Activated CD8-positive, alpha-beta memory T cell treated with anti-CD3 and anti-CD28 coated beads for 1 hour (primary cell): ENCODE results near the gene DOK1.

ENCODE experiments used
- DNase-seq, 2 donors: peaks; one replicate each; pipeline ENCODE4 v3.0.0-alpha.2; 2020; ENCODE audit warnings: low read depth in 1 of 2; ENCODE audit errors: extremely low read depth in 1 of 2

DOK1 gene

GRCh38 chr2:74525717-74526648 is 28.5 kb upstream of the DOK1 start, which contains the start of gene DQX1:
TSS of gene DQX1 (minus strand) at chr2:74526231. CDS start at chr2:74525729, 502 bp downstream.
- DNase-seq, result no peak

- DNase-seq, result no peak
Measured at GRCh38 chr2:74526649-74527230, 27.8 kb upstream of the DOK1 start.

GRCh38 chr2:74527741-74528140 is 26.8 kb upstream of the DOK1 start:
- DNase-seq, result no peak

- DNase-seq, result no peak
Measured at GRCh38 chr2:74528600-74529356, 25.7 kb upstream of the DOK1 start.

GRCh38 chr2:74529357-74530238 is 24.9 kb upstream of the DOK1 start, which contains the start of the genes AUP1 and HTRA2:
TSS of gene AUP1 (minus strand) at chr2:74529706. CDS start at chr2:74529629, 77 bp downstream.
TSS of gene HTRA2 (plus strand) at chr2:74529933. CDS start at chr2:74530007, 74 bp downstream.
- DNase-seq, result peak; percentile 62 to 77

GRCh38 chr2:74530239-74531187 is 24.0 kb upstream of the DOK1 start:
- DNase-seq, result no peak

GRCh38 chr2:74531666-74532065 is 22.9 kb upstream of the DOK1 start:
- DNase-seq, result no peak

GRCh38 chr2:74532222-74532621 is 22.3 kb upstream of the DOK1 start:
- DNase-seq, result no peak

GRCh38 chr2:74533464-74533863 is 21.1 kb upstream of the DOK1 start:
- DNase-seq, result no peak

GRCh38 chr2:74534411-74534810 is 20.1 kb upstream of the DOK1 start:
- DNase-seq, result no peak

GRCh38 chr2:74535440-74535965 is 19.0 kb upstream of the DOK1 start:
- DNase-seq, result no peak

GRCh38 chr2:74536166-74536950 is 18.2 kb upstream of the DOK1 start:
- no peak for DNase-seq

GRCh38 chr2:74537140-74537539 is 17.4 kb upstream of the DOK1 start:
- no peak for DNase-seq

GRCh38 chr2:74538881-74539339 is 15.6 kb upstream of the DOK1 start:
- DNase-seq, result no peak

GRCh38 chr2:74540291-74540690 is 14.2 kb upstream of the DOK1 start:
- DNase-seq, result no peak

- DNase-seq, result no peak
Measured at GRCh38 chr2:74542978-74543377, 11.5 kb upstream of the DOK1 start.

GRCh38 chr2:74544634-74545033 is 9.9 kb upstream of the DOK1 start:
- DNase-seq, result no peak

GRCh38 chr2:74546004-74546403 is 8.5 kb upstream of the DOK1 start:
- DNase-seq, result no peak
